H1 (cell line): ENCODE measurements around the gene FAT3. TPM values are rescaled to one million over a fixed set of nuclear protein-coding genes. Genes with fewer than 3 reads are reported as not detected.

ENCODE experiments used
- CTCF ChIA-PET: fragments of 300-600 bp; sonication (Branson Sonifier 250); formaldehyde crosslinking; loops from one replicate; lab custom pipeline; 2021; ENCODE audit not compliant: partially characterized antibody; lab: Charles Lee
- POLR2A ChIA-PET: fragments of 300-600 bp; sonication (Branson Sonifier 250); formaldehyde crosslinking; loops from one replicate; lab custom pipeline; 2021; ENCODE audit warnings: inconsistent platforms; ENCODE audit not compliant: partially characterized antibody; lab: Charles Lee
- DNase-seq, 2 experiments: peaks; one replicate each; pipeline versions ENCODE4 v3.0.0 to v3.0.0-alpha.2; 2010 to 2022; ENCODE audit warnings: low spot score in 2 of 2, low read depth in 1 of 2, mixed read lengths in 1 of 2
- FAIRE-seq: peaks from 2 replicates; lab custom pipeline; 2011; peaks lifted over from hg19 to GRCh38; lab: Jason Lieb, UNC
- H2AFZ ChIP-seq: 2 replicates; pipeline ENCODE4 v1.8.1; 2012; ENCODE audit warnings: low read length, inconsistent platforms
- H2AK5ac ChIP-seq: 2 replicates; pipeline ENCODE4 v1.6.1; 2013; ENCODE audit warnings: low read depth, low read length
- H2BK120ac ChIP-seq: replicated peaks from 2 replicates; pipeline ENCODE3; 2013; ENCODE audit warnings: low read depth, low read length, inconsistent platforms
- H2BK12ac ChIP-seq: 2 replicates; pipeline ENCODE4 v1.6.1; 2013; ENCODE audit warnings: low read depth, low read length
- H2BK15ac ChIP-seq: 2 replicates; pipeline ENCODE4 v1.6.1; 2013; ENCODE audit warnings: low read length
- H2BK20ac ChIP-seq: 2 replicates; pipeline ENCODE4 v1.6.1; 2013; ENCODE audit warnings: low read length
- H2BK5ac ChIP-seq: 2 replicates; pipeline ENCODE4 v1.6.1; 2013; ENCODE audit warnings: low read depth, low read length
- H3K14ac ChIP-seq: 2 replicates; pipeline ENCODE4 v1.6.1; 2013; ENCODE audit warnings: inconsistent platforms; ENCODE audit not compliant: insufficient read length
- H3K18ac ChIP-seq: 2 replicates; pipeline ENCODE4 v1.6.1; 2013; ENCODE audit warnings: low read length; ENCODE audit errors: extremely low read depth
- H3K23ac ChIP-seq: 2 replicates; pipeline ENCODE4 v1.6.1; 2013; ENCODE audit warnings: inconsistent platforms; ENCODE audit not compliant: insufficient read length
- H3K23me2 ChIP-seq: 2 replicates; pipeline ENCODE4 v1.6.1; 2013; ENCODE audit warnings: low read depth, low read length
- H3K27ac ChIP-seq: 2 replicates; pipeline ENCODE4 v1.6.1; 2011; ENCODE audit warnings: low read depth, low read length, inconsistent platforms
- H3K27me3 ChIP-seq, 4 experiments: replicated peaks in 1 of 4; 1 replicate in 1 of 4; 2 replicates in 3 of 4; pipeline versions ENCODE4 v1.6.1 to v1.8.1; 2011 to 2013; ENCODE audit warnings: low read length in 3 of 4, mild to moderate bottlenecking in 3 of 4, inconsistent platforms in 2 of 4, mixed read lengths in 2 of 4, moderate library complexity in 1 of 4; ENCODE audit not compliant: control insufficient read depth in 3 of 4, insufficient read depth in 3 of 4; ENCODE audit errors: extremely low read depth in 1 of 4
- H3K36me3 ChIP-seq, 4 experiments: 2 replicates each; pipeline versions ENCODE4 v1.6.1 to v1.8.1; 2011 to 2013; ENCODE audit warnings: mild to moderate bottlenecking in 4 of 4, low read length in 3 of 4, moderate library complexity in 2 of 4, control low read depth in 1 of 4, inconsistent platforms in 1 of 4; ENCODE audit not compliant: insufficient read depth in 4 of 4, control insufficient read depth in 2 of 4
- H3K4ac ChIP-seq: replicated peaks from 2 replicates; pipeline ENCODE3; 2013; ENCODE audit warnings: low read length, low read depth, mixed read lengths, inconsistent platforms; ENCODE audit not compliant: insufficient read length
- H3K4me1 ChIP-seq, 4 experiments: replicated peaks in 1 of 4; 1 replicate in 1 of 4; 2 replicates in 3 of 4; pipeline versions ENCODE4 v1.6.1 to v1.8.1; 2011 to 2013; ENCODE audit warnings: low read length in 3 of 4, inconsistent platforms in 2 of 4, mixed read lengths in 1 of 4; ENCODE audit not compliant: insufficient read depth in 4 of 4, control insufficient read depth in 3 of 4
- H3K4me2 ChIP-seq, 2 experiments: 2 replicates each; pipeline versions ENCODE4 v1.6.1 to v1.8.1; 2011 to 2013; ENCODE audit warnings: low read depth in 2 of 2, low read length in 2 of 2, control low read depth in 1 of 2, inconsistent platforms in 1 of 2, mild to moderate bottlenecking in 1 of 2; ENCODE audit not compliant: insufficient read depth in 1 of 2
- H3K4me3 ChIP-seq, 4 experiments: fragments of 200-600, 300-600 bp in 1 of 4; sonication (generic), shearing (Covaris generic), sonication (Bioruptor Twin) in 1 of 4; 2 replicates each; pipeline versions ENCODE4 v1.5.1 to v1.8.1; 2011 to 2016; ENCODE audit warnings: low read length in 4 of 4, low read depth in 3 of 4, control low read depth in 2 of 4, inconsistent platforms in 2 of 4, mild to moderate bottlenecking in 2 of 4, mixed read lengths in 1 of 4, moderate library complexity in 1 of 4; ENCODE audit not compliant: insufficient read depth in 2 of 4; ENCODE audit errors: extremely low read depth in 1 of 4
- H3K56ac ChIP-seq: replicated peaks from 2 replicates; pipeline ENCODE3; 2013; ENCODE audit warnings: low read depth, mild to moderate bottlenecking, mixed read lengths, low read length, inconsistent platforms; ENCODE audit not compliant: insufficient read length
- H3K79me1 ChIP-seq: 2 replicates; pipeline ENCODE4 v1.6.1; 2013; ENCODE audit warnings: low read depth, low read length, control low read depth
- H3K79me2 ChIP-seq, 2 experiments: 2 replicates each; pipeline versions ENCODE4 v1.6.1 to v1.8.1; 2012 to 2013; ENCODE audit warnings: low read length in 2 of 2, mild to moderate bottlenecking in 2 of 2, inconsistent platforms in 1 of 2; ENCODE audit not compliant: insufficient read depth in 2 of 2, control insufficient read depth in 1 of 2
- H3K9ac ChIP-seq, 4 experiments: replicated peaks in 1 of 4; 1 replicate in 1 of 4; 2 replicates in 3 of 4; pipeline versions ENCODE4 v1.6.1 to v1.8.1; 2011 to 2013; ENCODE audit warnings: low read depth in 3 of 4, low read length in 3 of 4, control low read depth in 2 of 4, mild to moderate bottlenecking in 2 of 4, moderate library complexity in 2 of 4, inconsistent platforms in 1 of 4; ENCODE audit errors: extremely low read depth in 1 of 4
- H3K9me3 ChIP-seq, 2 experiments: 2 replicates each; pipeline versions ENCODE4 v1.6.1 to v1.8.1; 2012 to 2013; ENCODE audit warnings: mild to moderate bottlenecking in 2 of 2, moderate library complexity in 2 of 2, control low read depth in 1 of 2, inconsistent platforms in 1 of 2, low read depth in 1 of 2, low read length in 1 of 2, mixed read lengths in 1 of 2; ENCODE audit not compliant: insufficient read depth in 2 of 2
- H4K20me1 ChIP-seq, 2 experiments: replicated peaks in 1 of 2; 2 replicates each; pipeline versions ENCODE3 to v1.8.1; 2011 to 2013; ENCODE audit warnings: inconsistent platforms in 2 of 2, low read length in 2 of 2, mild to moderate bottlenecking in 1 of 2; ENCODE audit not compliant: insufficient read depth in 2 of 2, control insufficient read depth in 1 of 2
- H4K5ac ChIP-seq: 2 replicates; pipeline ENCODE4 v1.6.1; 2013; ENCODE audit warnings: low read length, low read depth, mixed read lengths, inconsistent platforms; ENCODE audit not compliant: insufficient read length
- H4K8ac ChIP-seq: 2 replicates; pipeline ENCODE4 v1.8.0; 2013; ENCODE audit warnings: mild to moderate bottlenecking, moderate library complexity, low read length, inconsistent platforms; ENCODE audit not compliant: insufficient read depth; ENCODE audit errors: extremely low read depth
- H4K91ac ChIP-seq: replicated peaks from 2 replicates; pipeline ENCODE3; 2013; ENCODE audit warnings: low read length, mixed read lengths, inconsistent platforms; ENCODE audit not compliant: insufficient read length
- ASH2L ChIP-seq: fragments of 200-600, 300-600 bp; sonication (generic); IDR thresholded peaks from one replicate; pipeline ENCODE4 v1.7.1; 2017; ENCODE audit warnings: low read length
- E2F6 ChIP-seq: IDR thresholded peaks from 2 replicates; pipeline ENCODE4 v1.6.1; 2012; ENCODE audit warnings: inconsistent platforms
- EGR1 ChIP-seq: IDR thresholded peaks from 2 replicates; pipeline ENCODE4 v1.6.1; 2011; ENCODE audit warnings: low read depth, low read length, borderline replicate concordance
- GTF2F1 ChIP-seq: IDR thresholded peaks from 2 replicates; pipeline ENCODE4 v1.6.1; 2012; ENCODE audit warnings: low read depth, low read length, improper control_type of control experiment, borderline replicate concordance
- PHF8 ChIP-seq: fragments of 200-600 bp; sonication (generic); conservative IDR thresholded peaks from 2 replicates; pipeline ENCODE4 v1.7.1; 2012; ENCODE audit warnings: low read depth, mild to moderate bottlenecking, inconsistent platforms, low read length, moderate library complexity
- POLR2AphosphoS5 ChIP-seq: IDR thresholded peaks from 2 replicates; pipeline ENCODE4 v1.6.1; 2011; ENCODE audit warnings: low read depth, low read length
- RBBP5 ChIP-seq: IDR thresholded peaks from 2 replicates; pipeline ENCODE4 v1.7.1; 2012; ENCODE audit warnings: low read depth, mild to moderate bottlenecking, inconsistent platforms, low read length, moderate library complexity, borderline replicate concordance
- RNF2 ChIP-seq: fragments of 200-900, 300-1000 bp; sonication (generic); IDR thresholded peaks from 2 replicates; pipeline ENCODE4 v1.7.1; 2016; ENCODE audit warnings: borderline replicate concordance, low read depth, mild to moderate bottlenecking, antibody characterized with exemption, low read length; ENCODE audit not compliant: poor library complexity, severe bottlenecking; ENCODE audit errors: missing control alignments
- SAP30 ChIP-seq: fragments of 300-600 bp; sonication (generic); IDR thresholded peaks from 2 replicates; pipeline ENCODE4 v1.7.1; 2012; ENCODE audit warnings: low read length, moderate library complexity, mild to moderate bottlenecking, inconsistent platforms; ENCODE audit not compliant: insufficient read depth, insufficient replicate concordance
- YY1 ChIP-seq: IDR thresholded peaks from 2 replicates; pipeline ENCODE4 v1.6.1; 2011; ENCODE audit warnings: low read depth, mild to moderate bottlenecking, low read length
- WGBS, 2 experiments: shearing (Covaris generic) in 1 of 2; methylation state at CpG; one replicate each; pipeline versions ENCODE4 v1.1.6 to v1.1.7; 2013 to 2015; ENCODE audit warnings: low lambda C conversion rate in 2 of 2, mixed read lengths in 2 of 2, inconsistent platforms in 1 of 2, low coverage in 1 of 2, missing lambda C conversion rate in 1 of 2; ENCODE audit not compliant: insufficient replicate concordance in 2 of 2, insufficient coverage in 1 of 2, insufficient read length in 1 of 2; ENCODE audit errors: extremely low coverage in 1 of 2, missing lambda C conversion rate in 1 of 2; 5-methylcytosine and 5-hydroxymethylcytosine counted together
- polyA plus RNA-seq, 7 experiments: library from polyadenylated mRNA; depleted of rRNA in 3 of 7; stranded (reverse) in 5 of 7; unstranded in 2 of 7; fragments of >200 nt in 5 of 7; fragments of 200-250 nt in 2 of 7; gene quantifications; 1 replicate in 5 of 7; 2 replicates in 1 of 7; 4 replicates in 1 of 7; pipeline versions ENCODE4 v1.2.1 to v1.2.3, GENCODE V29; 2011 to 2013; ENCODE audit warnings: missing spikeins in 2 of 7, mixed read lengths in 2 of 7
- total RNA-seq: library from RNA; stranded (reverse); fragmentation: NEBNext Ultra II Directional; extraction: Animal tissue kit (Norgen Biotek cat#: 25700); gene quantifications from 2 replicates; pipeline ENCODE4 v1.2.1, GENCODE V29; 2021
- TF ChIP-seq, protein P1 (sequence below): IDR thresholded peaks from 2 replicates; pipeline ENCODE4 v1.6.1; 2012; ENCODE audit warnings: low read length, inconsistent platforms

The FAT3 gene
- total and polyA plus RNA-seq, 2 of the 8 experiments (the other 6 are each of a cell fraction or from before 2014, with no cell fraction given): 7.2 to 18.4 TPM

DNA sequence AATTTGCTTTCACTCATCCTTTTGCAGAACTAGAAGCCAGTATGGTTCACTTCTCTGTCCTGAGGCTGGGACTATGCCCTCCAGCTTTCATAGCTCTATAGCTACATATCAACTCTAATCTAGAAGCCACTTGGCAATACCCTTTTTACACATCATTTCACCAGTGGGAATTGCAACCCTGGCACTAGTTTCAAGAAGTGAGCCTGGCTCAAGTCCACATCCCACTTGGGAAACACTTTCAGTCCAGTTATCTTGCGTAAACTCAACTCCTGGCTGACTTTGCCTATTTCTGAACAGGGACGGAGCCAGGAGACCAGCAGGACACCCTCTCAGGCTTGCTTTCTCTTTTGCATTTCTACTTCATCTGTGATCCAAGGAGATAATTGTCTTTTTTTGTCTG, 19.9 kb upstream of the FAT3 start:
- H2BK12ac ChIP-seq: no peak overlapping the region
- no peak overlapping the region for H2BK120ac ChIP-seq
- H2BK20ac ChIP-seq: no peak overlapping the region
- no peaks in the 10 kb centered on the region for H3K9me3 ChIP-seq
- DNase-seq: no peak
- no peaks in the 10 kb centered on the region for H3K79me1 ChIP-seq
- H2BK15ac ChIP-seq: 0 out of 2 replicates have a peak overlapping the region, but pooled peaks have one; percentile 37
- H3K79me2 ChIP-seq: no peaks in the 10 kb centered on the region
- POLR2A ChIA-PET: no interaction called here
- no peak overlapping the region for H3K27ac ChIP-seq
- H4K8ac ChIP-seq: no peak overlapping the region
- WGBS, 2 experiments: 45% methylated on average over 2 of the region's 2 CpGs; no CpG with 5 or more reads in 1 of the 2 experiments
- H3K4ac ChIP-seq: no peak overlapping the region
- CTCF ChIA-PET: interaction anchor here (1.6 kb wide), 1 partner anchor 11 kb away, joined by 4 read pairs; no protein-coding TSS in a partner anchor
- no peaks in the 10 kb centered on the region for H4K20me1 ChIP-seq
- H3K36me3 ChIP-seq: no peaks in the 10 kb centered on the region
- H3K18ac ChIP-seq: no peak overlapping the region
- H3K27me3 ChIP-seq: no peaks in the 10 kb centered on the region
- no peaks in the 10 kb centered on the region for H3K4me1 ChIP-seq
- H3K56ac ChIP-seq: no peak overlapping the region
- H3K23me2 ChIP-seq: no peaks in the 10 kb centered on the region
- no peak overlapping the region for H3K23ac ChIP-seq
- H2AK5ac ChIP-seq: no peak overlapping the region
- no peak overlapping the region for H3K14ac ChIP-seq
- no peak overlapping the region for H4K91ac ChIP-seq
- no peak overlapping the region for H2BK5ac ChIP-seq
- 0 out of 2 replicates have a peak overlapping the region, but pooled peaks have one; percentile 9 for H2AFZ ChIP-seq
- H4K5ac ChIP-seq: no peak overlapping the region
- no peak overlapping the region for H3K4me3 ChIP-seq
- H3K4me2 ChIP-seq: no peak overlapping the region
- H3K9ac ChIP-seq: no peak overlapping the region
- no peak for FAIRE-seq
- TF ChIP-seq, protein P1, sequence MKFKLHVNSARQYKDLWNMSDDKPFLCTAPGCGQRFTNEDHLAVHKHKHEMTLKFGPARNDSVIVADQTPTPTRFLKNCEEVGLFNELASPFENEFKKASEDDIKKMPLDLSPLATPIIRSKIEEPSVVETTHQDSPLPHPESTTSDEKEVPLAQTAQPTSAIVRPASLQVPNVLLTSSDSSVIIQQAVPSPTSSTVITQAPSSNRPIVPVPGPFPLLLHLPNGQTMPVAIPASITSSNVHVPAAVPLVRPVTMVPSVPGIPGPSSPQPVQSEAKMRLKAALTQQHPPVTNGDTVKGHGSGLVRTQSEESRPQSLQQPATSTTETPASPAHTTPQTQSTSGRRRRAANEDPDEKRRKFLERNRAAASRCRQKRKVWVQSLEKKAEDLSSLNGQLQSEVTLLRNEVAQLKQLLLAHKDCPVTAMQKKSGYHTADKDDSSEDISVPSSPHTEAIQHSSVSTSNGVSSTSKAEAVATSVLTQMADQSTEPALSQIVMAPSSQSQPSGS: no peak
- TF ChIP-seq YY1 (no peak), RNF2 (no peak), PHF8 (no peak), POLR2AphosphoS5 (no peak), ASH2L (no peak), GTF2F1 (no peak), EGR1 (no peak), SAP30 (no peak), E2F6 (no peak), RBBP5 (no peak)
